ENCODE data around the gene TXNDC17. TPM values are rescaled to one million over a fixed set of nuclear protein-coding genes. Genes with fewer than 3 reads are reported as not detected.
"Not testable (repeated sequence)": the region's sequence is repeated elsewhere in the genome, so short reads cannot be mapped to it uniquely, and the experiment has no call there.

TXNDC17 gene
- total RNA-seq, 4 donors from 2014 or later: 85.5 to 183 (median 106) TPM

DNA sequence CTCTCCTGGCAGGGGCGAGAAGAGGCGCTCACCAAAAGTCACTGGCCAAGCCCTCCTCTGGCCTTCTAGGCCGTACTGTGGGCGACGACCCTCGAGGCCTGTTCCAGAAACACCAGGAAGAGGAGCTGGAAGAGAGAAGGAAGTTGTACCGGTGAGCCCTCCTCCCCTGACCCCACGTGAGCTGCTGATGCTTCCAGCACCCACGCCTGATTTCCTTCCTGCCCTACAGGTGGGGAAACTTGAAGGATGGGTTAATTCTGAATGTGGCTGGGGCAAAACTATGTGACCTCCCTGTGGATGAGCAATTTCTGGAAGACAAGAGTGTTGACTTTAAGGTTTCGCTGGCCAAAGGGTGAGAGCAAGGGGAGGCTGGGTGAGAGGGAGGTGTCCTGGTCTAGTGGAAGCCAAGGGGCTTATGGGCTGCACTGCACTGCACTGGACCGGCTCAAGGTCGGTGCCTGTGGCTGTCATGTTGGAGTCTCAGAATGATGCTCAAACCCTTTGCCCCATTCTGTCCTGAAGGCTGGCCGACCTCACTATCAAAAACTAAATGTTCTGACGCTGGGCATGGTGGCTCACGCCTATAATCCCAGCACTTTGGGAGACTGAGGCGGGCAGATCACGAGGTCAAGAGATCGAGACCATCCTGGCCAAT lies 16.9 kb downstream of the TXNDC17 start:
- in situ Hi-C loops (cut with MboI; ENCODE audit: low sequenced_read_pairs in 4 of 4) (loop anchor here in 3 of 4 donors (25.0 kb wide), 2 partner anchors 180 to 355 kb away; partner anchors contain the start of genes BCL6B (in 3 of the 3), RNASEK (in 3 of the 3) and TEKT1 (in 1 of the 3)), intact Hi-C loops (cut with DNase I; ENCODE audit: low total_unique reads) (loop anchor here (10.0 kb wide), 1 partner anchor 1173 kb away; the partner anchor contains the start of genes DERL2 and MIS12)
- no peaks in the 10 kb centered on the region for H3K36me3 ChIP-seq
- ATAC-seq: no peak
- H3K9me3 ChIP-seq: no peaks in the 10 kb centered on the region
- no peak for DNase-seq
- no peak overlapping the region for H3K4me3 ChIP-seq
- TF ChIP-seq CTCF (IDR thresholded peaks at IDR 0.05 in 4 of 5, conservative IDR thresholded peaks at IDR 0.05 in 1 of 5) (no peak), POLR2A (IDR thresholded peaks at IDR 0.05) (no peak)
- H3K4me1 ChIP-seq: peaks cover under 1 to 8% of the 10 kb centered on the region in 2 donors
- peaks cover 21 to 39% (median 30%) of the 10 kb centered on the region in 3 donors for H3K27me3 ChIP-seq
- no peak overlapping the region for H3K27ac ChIP-seq

DNA sequence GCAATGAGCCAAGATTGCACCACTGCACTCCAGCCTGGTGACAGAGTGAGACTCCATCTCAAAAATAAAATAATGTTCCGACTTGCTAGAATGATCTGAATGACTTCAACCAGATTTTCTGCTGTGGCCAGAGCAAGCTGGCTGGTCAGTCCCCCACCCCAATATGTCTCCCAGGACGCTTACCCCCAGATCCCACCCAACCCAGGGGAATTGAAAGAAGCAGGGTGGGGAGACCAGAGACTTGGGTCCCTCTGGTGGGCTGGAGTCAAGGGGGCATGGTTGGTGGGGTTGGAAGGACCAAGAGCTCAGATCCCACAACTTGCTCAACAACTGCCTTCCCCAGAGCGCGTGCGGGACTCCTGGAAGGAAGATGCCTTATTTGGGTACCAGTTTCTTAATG lies 17.6 kb downstream of the TXNDC17 start:
- not testable (repeated sequence) for H3K4me3 ChIP-seq, DNase-seq, H3K4me1 ChIP-seq, ATAC-seq, H3K27ac ChIP-seq, H3K36me3 ChIP-seq, H3K9me3 ChIP-seq
- in situ Hi-C loops (cut with MboI; ENCODE audit: low sequenced_read_pairs in 4 of 4) (loop anchor here in 3 of 4 donors (25.0 kb wide), 2 partner anchors 179 to 354 kb away; partner anchors contain the start of genes BCL6B (in 3 of the 3), RNASEK (in 3 of the 3) and TEKT1 (in 1 of the 3)), intact Hi-C loops (cut with DNase I; ENCODE audit: low total_unique reads) (loop anchor here (10.0 kb wide), 1 partner anchor 1174 kb away; the partner anchor contains the start of genes DERL2 and MIS12)
- H3K27me3 ChIP-seq: peaks cover 21 to 39% (median 30%) of the 10 kb centered on the region in 3 donors

- intact Hi-C loops (cut with DNase I; ENCODE audit: low total_unique reads): no loop called here
- peaks cover 13 to 24% (median 17%) of the 10 kb centered on the region in 3 donors for H3K27me3 ChIP-seq
Observed at GRCh38 chr17:6660101-6660500, 19.2 kb downstream of the TXNDC17 start.

DNA sequence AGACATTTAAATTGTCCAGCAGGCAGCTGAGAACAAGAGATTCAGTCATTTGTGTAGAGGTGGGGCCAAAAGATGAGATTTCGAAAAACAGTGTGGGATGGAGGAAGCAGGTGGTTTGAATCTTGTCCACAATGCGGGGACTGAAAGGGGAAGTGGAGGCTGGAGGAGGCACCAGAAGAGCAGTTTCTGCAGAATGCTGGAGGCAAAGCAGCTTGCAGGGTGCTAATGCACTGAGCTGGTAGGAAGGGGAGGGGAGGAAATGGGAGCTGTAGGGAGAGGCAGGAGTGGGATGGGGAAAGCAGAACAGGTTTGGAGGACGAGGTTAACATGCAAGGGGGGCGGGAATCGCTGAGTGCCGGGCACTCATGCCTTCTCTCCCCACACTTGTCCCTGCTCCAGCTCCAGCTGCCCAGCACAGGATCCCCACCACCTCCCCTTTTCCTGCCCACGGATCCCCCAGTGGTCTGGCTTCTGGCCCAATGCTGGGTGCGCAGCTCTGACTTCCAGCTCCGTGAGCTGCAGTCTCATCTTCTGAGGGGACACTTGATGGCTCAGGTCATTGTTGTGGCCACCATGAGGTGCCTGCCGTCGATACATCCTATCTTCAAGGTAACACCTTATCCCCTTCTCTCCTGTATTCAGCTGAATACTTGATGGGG lies 20.1 kb downstream of the TXNDC17 start:
- no peak overlapping the region for H3K27ac ChIP-seq
- ATAC-seq (peak in 1 of 2 donors; percentile 8), DNase-seq (no peak)
- no peaks in the 10 kb centered on the region for H3K4me1 ChIP-seq
- peaks cover 9 to 20% (median 13%) of the 10 kb centered on the region in 3 donors for H3K27me3 ChIP-seq
- intact Hi-C loops (cut with DNase I; ENCODE audit: low total_unique reads): no loop called here
- no peaks in the 10 kb centered on the region for H3K9me3 ChIP-seq
- no peak for TF ChIP-seq CTCF (IDR thresholded peaks at IDR 0.05 in 4 of 5, conservative IDR thresholded peaks at IDR 0.05 in 1 of 5)
- no peak for TF ChIP-seq POLR2A (IDR thresholded peaks at IDR 0.05)
- in situ Hi-C loops (cut with MboI; ENCODE audit: low sequenced_read_pairs in 4 of 4): loop anchor here in 3 of 4 donors (10.0 to 25.0 kb wide), 3 partner anchors 176 to 351 kb away; partner anchors contain the start of genes BCL6B (in 3 of the 3), RNASEK (in 3 of the 3) and TEKT1 (in 1 of the 3)
- H3K36me3 ChIP-seq: no peaks in the 10 kb centered on the region
- H3K4me3 ChIP-seq: no peak overlapping the region

More at GRCh38 chr17:6660101-6660500, 19.2 kb downstream of the TXNDC17 start:
- no peak for TF ChIP-seq CTCF (IDR thresholded peaks at IDR 0.05 in 4 of 5, conservative IDR thresholded peaks at IDR 0.05 in 1 of 5)
- TF ChIP-seq POLR2A (IDR thresholded peaks at IDR 0.05): no peak
- Histone ChIP-seq H3K4me3 (no peak overlapping the region), H3K4me1 (no peaks in the 10 kb centered on the region), H3K36me3 (no peaks in the 10 kb centered on the region), H3K9me3 (no peaks in the 10 kb centered on the region), H3K27ac (no peak overlapping the region)
- no peak for ATAC-seq
- no peak for DNase-seq
- in situ Hi-C loops (cut with MboI; ENCODE audit: low sequenced_read_pairs in 4 of 4): loop anchor here in 3 of 4 donors (10.0 to 25.0 kb wide), 3 partner anchors 177 to 352 kb away; partner anchors contain the start of genes BCL6B (in 3 of the 3), RNASEK (in 3 of the 3) and TEKT1 (in 1 of the 3)
